MM.1S (cell line): ENCODE data around the gene PTH1R.

Experiments
- CTCF ChIP-seq: fragments of 300-600 bp; sonication (generic); IDR thresholded peaks from 2 replicates; pipeline ENCODE4 v1.5.1; 2016; ENCODE audit warnings: antibody characterized with exemption, low read length, mixed read lengths
- EZH2 ChIP-seq: fragments of 300-600 bp; sonication (generic); optimal IDR thresholded peaks from 2 replicates; pipeline ENCODE3; 2017; ENCODE audit warnings: low read depth, mild to moderate bottlenecking, antibody characterized with exemption, low read length, mixed read lengths

- TF ChIP-seq CTCF = no peak
- no peak for TF ChIP-seq EZH2
These were observed 13.2 kb upstream of the PTH1R start for GRCh38 chr3:46864061-46864881.
